Measurements from ENCODE around the gene UMODL1.

Gene UMODL1

GRCh38 chr21:42110691-42111469 is 39.8 kb downstream of the UMODL1 start:
- in situ Hi-C loops (cut with MboI; ENCODE audit: low pct_unique_long_range_greater_than_20kb, low sequenced_read_pairs, unreplicated experiment) = no loop called here
- no peak for TF ChIP-seq CTCF (IDR thresholded peaks at IDR 0.05; ENCODE audit: extremely low read depth, insufficient read depth, missing control alignments)
- no peak for DNase-seq (ENCODE audit: low spot score)

GRCh38 chr21:42111470-42111743 is 40.3 kb downstream of the UMODL1 start:
- DNase-seq (ENCODE audit: low spot score) = no peak
- no peak for TF ChIP-seq CTCF (IDR thresholded peaks at IDR 0.05; ENCODE audit: extremely low read depth, insufficient read depth, missing control alignments)
- in situ Hi-C loops (cut with MboI; ENCODE audit: low pct_unique_long_range_greater_than_20kb, low sequenced_read_pairs, unreplicated experiment) = no loop called here

GRCh38 chr21:42111811-42112210 is 40.7 kb downstream of the UMODL1 start:
- no peak for DNase-seq (ENCODE audit: low spot score)
- no peak for TF ChIP-seq CTCF (IDR thresholded peaks at IDR 0.05; ENCODE audit: extremely low read depth, insufficient read depth, missing control alignments)
- in situ Hi-C loops (cut with MboI; ENCODE audit: low pct_unique_long_range_greater_than_20kb, low sequenced_read_pairs, unreplicated experiment) = no loop called here

GRCh38 chr21:42112238-42112637 is 41.1 kb downstream of the UMODL1 start:
- in situ Hi-C loops (cut with MboI; ENCODE audit: low pct_unique_long_range_greater_than_20kb, low sequenced_read_pairs, unreplicated experiment) = no loop called here
- TF ChIP-seq CTCF (IDR thresholded peaks at IDR 0.05; ENCODE audit: extremely low read depth, insufficient read depth, missing control alignments) = no peak
- no peak for DNase-seq (ENCODE audit: low spot score)

- in situ Hi-C loops (cut with MboI; ENCODE audit: low pct_unique_long_range_greater_than_20kb, low sequenced_read_pairs, unreplicated experiment) = no loop called here
- DNase-seq (ENCODE audit: low spot score) = no peak
Observed at GRCh38 chr21:42112857-42113256, 41.7 kb downstream of the UMODL1 start.

GRCh38 chr21:42113926-42114409 is 42.9 kb downstream of the UMODL1 start:
- DNase-seq (ENCODE audit: low spot score) = no peak
- in situ Hi-C loops (cut with MboI; ENCODE audit: low pct_unique_long_range_greater_than_20kb, low sequenced_read_pairs, unreplicated experiment) = no loop called here
- TF ChIP-seq CTCF (IDR thresholded peaks at IDR 0.05; ENCODE audit: extremely low read depth, insufficient read depth, missing control alignments) = no peak

More at GRCh38 chr21:42112857-42113256, 41.7 kb downstream of the UMODL1 start:
- no peak for TF ChIP-seq CTCF (IDR thresholded peaks at IDR 0.05; ENCODE audit: extremely low read depth, insufficient read depth, missing control alignments)
